Measurements from ENCODE around the gene PSMB9.

DNA sequence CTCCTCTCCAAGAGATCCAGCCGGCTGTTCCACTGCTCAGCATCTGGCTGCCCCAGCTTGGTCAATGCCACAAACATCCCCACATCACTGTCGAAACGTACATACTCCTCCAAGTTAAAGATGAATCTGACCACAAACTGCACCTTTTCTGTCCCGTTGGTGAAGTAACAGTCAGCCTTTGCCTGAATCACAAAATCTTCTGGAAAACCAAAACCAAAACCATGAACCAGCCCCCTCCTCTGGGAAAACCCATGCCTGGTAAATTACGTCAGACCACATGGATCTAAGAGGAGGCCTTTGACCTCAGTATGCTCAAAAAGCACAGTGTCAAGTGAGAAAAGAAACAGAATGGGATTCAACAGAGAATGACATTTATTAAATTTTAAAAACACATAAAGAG is 38.9 kb upstream of the PSMB9 start:
- TF ChIP-seq, protein P1, sequence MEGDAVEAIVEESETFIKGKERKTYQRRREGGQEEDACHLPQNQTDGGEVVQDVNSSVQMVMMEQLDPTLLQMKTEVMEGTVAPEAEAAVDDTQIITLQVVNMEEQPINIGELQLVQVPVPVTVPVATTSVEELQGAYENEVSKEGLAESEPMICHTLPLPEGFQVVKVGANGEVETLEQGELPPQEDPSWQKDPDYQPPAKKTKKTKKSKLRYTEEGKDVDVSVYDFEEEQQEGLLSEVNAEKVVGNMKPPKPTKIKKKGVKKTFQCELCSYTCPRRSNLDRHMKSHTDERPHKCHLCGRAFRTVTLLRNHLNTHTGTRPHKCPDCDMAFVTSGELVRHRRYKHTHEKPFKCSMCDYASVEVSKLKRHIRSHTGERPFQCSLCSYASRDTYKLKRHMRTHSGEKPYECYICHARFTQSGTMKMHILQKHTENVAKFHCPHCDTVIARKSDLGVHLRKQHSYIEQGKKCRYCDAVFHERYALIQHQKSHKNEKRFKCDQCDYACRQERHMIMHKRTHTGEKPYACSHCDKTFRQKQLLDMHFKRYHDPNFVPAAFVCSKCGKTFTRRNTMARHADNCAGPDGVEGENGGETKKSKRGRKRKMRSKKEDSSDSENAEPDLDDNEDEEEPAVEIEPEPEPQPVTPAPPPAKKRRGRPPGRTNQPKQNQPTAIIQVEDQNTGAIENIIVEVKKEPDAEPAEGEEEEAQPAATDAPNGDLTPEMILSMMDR (IDR thresholded peaks at IDR 0.05; ENCODE audit: low read depth, low read length, poor library complexity, severe bottlenecking): no peak
- no peak for TF ChIP-seq EZH2phosphoT487 (IDR thresholded peaks at IDR 0.05; ENCODE audit: borderline replicate concordance, low read length)
